GM21447 (cell line): ENCODE results near the gene WDR89.
"Not testable (repeated sequence)": the region's sequence is repeated elsewhere in the genome, so short reads cannot be mapped to it uniquely, and the experiment has no call there.

Source experiments
- ATAC-seq: cut with Tn5 transposase; IDR thresholded peaks from one replicate; pipeline ENCODE4 v1.9.1; 2021; ENCODE audit not compliant: unreplicated experiment

Gene WDR89, protein sequence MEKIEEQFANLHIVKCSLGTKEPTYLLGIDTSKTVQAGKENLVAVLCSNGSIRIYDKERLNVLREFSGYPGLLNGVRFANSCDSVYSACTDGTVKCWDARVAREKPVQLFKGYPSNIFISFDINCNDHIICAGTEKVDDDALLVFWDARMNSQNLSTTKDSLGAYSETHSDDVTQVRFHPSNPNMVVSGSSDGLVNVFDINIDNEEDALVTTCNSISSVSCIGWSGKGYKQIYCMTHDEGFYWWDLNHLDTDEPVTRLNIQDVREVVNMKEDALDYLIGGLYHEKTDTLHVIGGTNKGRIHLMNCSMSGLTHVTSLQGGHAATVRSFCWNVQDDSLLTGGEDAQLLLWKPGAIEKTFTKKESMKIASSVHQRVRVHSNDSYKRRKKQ

DNA sequence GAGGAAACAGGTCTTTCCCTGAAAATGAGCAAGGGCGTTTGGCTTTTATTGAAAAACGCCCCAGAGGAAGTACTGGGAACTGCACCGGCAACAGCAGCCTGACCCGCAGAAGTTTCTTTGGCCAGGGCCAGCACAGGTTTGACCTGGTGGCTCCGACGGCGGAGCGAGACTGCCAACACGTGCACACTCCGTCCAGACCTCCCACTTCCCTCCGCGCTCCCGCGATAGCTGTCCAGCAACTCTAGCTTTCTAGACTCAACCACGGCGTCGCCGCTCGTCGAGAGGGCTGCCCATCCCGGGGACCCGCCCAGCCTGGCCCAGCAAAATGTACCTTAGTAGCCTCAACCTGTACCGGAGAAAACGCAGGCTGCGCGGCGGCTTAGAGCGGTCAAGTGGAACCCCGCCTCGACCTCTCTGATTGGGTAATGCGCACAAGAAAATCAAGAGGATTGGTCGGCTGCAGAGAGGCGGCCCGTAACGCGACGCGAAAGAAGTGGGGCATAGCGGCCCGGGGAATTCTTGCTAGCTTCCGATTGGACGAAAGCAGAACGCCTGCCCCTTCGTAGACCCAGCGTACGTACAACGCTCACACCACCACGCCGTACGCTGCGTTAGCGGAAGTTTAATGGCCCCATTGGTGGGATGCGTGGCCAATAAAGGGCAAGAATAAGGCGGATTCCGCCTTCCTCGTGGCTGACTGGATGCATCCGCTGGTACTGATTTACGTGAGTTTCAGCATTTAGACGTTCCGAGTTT lies at the start of gene WDR89:
TSS of gene WDR89 (minus strand) at position 399 of the 756 bp plus-strand sequence. CDS start 41,929 bp downstream, outside the sequence.
- peak; percentile 85 for ATAC-seq

DNA sequence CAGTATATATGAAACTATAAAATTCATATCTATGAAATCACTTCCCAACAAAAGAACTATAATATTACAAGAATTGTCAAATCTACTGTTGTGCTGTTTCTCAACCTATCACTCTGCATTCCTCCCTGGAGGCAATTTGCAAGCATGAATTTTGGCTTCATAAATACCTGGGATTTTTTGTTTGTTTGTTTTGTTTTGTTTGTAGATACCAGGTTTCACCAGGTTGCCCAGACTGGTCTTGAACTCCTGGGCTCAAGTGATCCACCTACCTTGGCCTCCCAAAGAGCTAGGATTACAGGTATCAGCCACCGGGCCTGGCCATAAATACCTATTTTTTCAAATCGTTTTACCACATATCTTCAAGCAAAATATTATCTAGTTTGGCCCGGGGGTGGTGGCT lies 47.5 kb upstream of the WDR89 start:
- ATAC-seq: no peak

DNA sequence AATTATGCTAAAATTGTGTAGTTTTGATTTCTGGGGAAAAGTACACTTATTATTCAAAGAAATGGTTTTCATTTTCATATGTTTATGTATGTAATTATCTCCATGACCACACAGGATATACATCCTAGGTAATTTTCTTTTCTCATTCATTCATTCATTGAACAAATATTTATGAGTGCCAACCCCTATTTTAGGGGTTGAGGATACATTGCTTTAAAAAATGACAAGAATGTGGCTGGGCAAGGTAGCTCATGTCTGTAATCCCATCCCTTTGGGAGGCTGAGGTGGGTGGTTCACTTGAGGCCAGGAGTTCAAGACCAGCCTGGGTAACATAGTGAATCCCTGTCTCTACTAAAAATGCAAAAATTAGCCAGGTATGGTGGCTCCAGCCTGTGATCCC lies 45.3 kb upstream of the WDR89 start:
- no peak for ATAC-seq

DNA sequence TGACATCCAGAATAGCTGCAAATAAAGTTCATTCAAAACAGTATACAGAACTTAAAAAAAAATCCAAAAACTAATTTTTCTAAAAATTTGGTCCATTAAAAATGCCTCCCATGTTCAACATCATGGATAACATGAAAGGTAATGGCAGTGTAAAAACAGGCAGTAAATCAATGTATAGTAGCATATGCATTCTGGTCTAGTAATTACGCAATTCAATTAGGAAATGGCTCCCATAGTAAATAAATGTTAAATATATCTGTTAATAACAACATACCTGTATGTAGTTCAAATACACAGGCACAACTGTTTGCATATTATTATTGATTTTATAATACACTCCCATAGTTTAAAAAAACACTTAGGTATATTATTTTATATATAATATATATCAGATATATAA lies 43.7 kb upstream of the WDR89 start:
- no peak for ATAC-seq

DNA sequence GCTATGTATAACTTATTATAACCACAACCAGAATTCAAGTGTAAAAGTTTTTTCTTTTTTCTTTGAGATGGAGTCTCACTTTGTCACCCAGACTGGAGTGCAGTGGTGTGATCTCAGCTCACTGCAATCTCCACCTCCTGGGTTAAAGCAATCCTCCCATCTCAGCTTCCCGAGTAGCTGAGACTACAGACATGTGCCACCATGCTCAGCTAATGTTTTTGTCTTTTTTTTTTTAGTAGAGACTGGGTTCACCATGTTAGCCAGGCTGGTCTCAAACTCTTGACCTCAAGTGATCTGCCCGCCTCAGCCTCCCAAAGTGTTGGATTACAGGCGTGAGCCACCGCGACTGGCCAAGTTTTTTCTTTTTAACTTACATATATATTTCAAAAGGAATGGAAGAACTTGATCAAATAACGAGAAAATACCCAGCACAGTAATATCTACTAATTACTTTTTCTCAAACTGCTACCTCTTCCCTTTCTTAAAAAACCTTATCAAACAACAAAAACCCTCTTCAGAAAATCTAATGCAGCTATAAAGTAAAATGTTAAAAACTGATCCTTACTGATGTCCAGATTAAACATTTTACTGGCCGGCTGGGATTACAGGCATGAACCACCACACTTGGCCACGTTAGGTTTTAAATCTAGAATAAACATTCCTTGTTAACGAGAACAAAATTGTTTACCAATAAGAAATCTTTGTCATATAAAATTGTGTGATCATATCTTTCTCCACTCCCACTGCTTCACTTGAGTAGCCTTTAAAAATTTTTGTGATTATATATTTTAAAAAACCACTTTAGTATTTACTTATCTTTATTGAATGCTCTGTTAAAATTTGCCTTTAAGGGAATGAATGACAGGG lies 41.3 kb upstream of the WDR89 start:
- ATAC-seq: no peak

DNA sequence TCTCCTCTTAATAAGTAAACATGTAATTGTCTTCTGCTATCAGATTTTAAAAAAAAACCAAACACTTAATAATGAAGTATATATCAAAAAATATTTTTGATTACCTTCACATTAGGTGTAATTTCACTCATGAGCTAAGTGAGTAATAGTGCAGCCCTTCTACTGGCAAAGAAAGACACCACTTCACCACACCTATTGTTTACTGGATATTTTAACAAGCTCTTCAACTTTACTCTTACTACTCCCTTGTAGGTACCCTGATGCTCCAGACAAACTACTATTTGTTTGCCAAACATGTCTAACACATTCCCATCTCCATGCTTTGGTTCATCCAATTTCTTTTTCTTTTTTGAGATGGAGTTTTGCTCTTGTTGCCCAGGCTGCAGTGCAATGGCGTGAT lies 36.9 kb upstream of the WDR89 start:
- no peak for ATAC-seq

DNA sequence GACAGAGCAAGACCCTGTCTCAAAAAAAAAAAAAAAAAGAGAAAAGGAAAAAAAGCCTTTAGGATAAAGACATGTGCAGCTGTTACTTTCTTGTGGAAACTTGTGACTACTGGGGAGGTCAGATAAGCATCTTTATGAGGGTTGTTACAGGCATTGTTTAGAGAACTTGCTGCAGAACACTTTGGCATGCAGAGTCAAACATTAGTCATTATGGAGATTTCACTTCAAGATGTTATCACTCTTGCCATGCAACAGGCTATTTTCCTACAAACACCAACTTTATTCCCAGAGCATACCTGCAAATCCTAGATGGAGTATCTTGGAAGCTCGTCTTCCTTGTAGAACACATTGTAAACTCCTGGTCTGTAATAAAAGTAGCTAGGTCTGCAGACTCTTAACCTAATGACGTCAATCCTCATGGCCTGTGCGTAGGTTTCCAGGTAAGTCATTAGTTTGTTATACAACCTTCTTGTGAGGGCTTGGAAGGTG lies 36.3 kb upstream of the WDR89 start:
- no peak for ATAC-seq

DNA sequence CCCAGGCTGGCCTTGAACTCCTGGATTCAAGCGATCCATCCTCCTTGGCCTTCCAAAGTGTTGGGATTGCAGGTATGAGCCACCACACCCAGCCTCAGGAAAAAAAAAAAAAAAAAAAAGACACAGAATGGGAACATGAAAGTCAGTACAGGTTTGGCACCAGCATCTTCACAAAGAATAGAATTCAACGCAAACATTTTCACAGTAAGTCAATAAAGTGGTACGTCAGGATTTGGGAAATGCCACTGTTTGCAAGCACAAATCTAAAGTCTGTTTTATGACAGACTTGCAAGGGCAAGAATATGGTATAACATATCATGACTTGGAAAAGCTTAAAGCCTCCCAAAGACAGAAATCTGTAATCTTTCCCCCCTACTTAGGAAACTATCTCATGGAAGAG lies 34.9 kb upstream of the WDR89 start:
- no peak for ATAC-seq

DNA sequence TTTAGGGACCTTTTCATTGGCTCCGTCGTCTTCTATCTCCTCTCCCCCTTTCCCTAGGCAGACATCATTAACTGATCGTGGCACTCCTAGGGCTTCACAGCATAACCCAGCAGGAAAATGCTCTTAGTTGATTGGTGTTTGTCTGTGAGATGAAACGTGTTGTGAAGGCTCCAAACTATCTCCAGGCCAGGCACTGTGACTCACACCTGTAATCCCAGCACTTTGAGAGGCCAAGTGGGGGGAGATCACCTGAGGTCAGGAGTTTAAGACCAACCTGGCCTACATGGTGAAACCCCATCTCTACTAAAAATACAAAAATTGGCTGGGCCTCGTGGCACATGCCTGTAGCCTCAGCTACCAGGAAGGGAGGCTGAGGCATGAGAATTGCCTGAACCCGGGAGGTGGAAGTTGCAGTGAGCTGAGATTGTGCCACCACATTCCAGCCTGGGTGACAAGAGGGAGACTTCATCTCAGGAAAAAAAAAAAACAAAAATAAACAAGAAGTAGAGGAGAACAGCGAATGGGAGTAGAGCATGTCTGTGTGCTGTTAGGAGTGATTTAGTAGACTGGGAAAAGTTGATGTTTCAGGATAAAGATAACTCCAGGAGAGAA lies 32.3 kb upstream of the WDR89 start:
- no peak for ATAC-seq

DNA sequence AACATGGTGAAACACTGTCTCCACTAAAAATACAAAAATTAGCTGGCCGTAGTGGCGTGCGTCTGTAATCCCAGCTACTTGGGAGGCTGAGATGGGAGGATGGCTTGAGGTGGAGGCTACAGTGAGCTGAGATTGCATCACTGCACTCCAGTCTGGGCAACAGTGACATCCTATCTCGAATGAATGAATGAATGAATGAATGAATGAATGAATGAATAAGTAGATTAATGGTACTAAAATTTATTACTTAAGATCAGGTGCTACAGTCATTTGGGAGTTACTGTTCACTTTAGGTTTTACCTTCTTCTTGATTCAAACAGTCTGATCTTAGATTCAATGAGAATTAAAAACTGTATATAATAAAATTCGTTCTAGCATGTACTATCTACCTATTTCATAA lies 31.6 kb upstream of the WDR89 start:
- ATAC-seq: no peak

DNA sequence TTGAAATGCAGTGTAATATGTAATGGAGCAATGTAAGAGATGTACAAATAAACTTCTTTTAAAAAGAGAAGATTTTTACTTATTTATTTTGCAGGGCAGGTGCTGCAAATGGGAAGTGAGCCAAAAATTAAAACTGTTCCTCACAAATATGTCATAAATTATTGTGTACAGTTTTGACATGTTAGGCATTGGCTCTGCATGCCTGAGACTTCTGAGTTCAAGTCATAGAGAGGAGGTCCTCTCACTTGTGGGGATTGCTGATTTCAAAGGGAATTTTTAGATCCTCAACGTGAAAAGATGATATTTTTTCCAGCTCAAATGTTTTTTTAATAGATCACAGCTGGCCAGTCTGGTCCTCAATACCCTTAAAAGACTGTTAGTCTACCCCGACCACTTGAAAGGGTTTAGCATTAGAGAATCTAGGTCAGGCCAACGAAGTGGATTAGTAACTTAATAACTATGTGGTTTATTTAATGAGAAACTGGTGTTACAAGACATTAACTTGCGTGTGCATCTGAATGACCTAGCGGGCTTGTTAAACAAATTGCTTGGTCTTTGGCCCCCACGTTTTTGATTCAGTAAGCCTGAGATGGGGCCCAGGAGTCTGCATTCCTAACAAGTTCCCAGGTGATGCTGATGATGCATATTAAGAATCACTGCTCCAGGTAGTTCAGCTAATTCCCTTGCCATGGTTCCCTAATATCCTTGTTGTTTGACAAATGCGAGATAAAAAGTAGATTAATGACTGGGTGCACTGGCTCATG lies 30.9 kb upstream of the WDR89 start:
- peak; percentile 82 for ATAC-seq

DNA sequence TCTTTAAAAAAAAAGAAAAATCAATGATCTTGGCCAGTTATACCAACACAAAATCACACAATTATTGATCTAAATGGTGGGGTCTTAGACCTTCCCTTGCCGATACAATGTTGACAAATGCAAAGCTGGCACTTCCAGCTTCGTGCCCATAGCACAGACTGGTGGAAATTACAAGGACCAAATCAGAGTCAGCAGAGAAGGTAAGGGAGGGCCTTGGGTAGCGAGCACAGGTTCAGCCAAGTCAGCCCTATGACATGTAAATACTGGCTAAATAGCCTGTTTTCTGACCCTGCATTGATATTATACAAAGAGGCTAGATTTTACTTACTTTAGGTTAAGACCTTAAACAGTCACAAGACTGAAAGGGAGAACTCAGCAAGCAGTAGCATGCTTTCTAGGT lies 30.3 kb upstream of the WDR89 start:
- ATAC-seq: no peak

DNA sequence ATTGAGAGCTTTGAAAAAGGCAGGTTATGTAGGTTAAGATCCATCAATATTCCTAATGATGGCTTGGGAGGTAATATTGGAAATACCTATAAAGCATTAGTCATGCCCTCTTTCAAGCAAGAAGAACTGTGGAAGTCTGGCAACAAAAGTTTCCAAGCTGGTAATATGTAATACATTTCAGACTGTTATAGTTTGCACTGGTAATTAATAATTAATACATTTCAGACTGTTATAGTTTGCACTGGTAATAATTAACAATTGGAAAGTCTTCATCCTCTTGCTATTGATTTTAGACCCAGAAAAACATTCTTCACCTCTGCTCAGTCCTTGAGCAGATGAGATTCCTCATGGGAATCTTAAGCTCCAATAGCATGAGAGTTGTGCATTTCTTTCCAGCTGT lies 29.0 kb upstream of the WDR89 start:
- ATAC-seq: no peak

DNA sequence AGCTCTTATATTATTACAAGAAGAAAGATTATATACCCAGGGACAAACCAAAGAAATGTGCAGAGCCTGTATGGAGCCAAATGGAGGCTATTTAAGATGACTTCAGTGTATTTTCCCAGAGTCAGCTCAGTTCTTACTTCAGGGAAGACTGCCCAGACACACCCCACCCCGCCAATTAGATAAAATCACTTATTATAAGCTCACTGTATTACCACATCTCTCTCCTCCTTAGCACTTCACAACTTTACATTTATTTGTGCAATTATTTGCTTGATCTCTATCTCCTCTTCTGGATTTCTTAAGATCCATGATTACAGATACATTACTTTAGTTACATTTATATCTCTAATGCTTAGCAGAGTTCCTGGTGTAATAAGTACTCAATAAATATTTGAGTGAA lies 24.7 kb upstream of the WDR89 start:
- no peak for ATAC-seq

DNA sequence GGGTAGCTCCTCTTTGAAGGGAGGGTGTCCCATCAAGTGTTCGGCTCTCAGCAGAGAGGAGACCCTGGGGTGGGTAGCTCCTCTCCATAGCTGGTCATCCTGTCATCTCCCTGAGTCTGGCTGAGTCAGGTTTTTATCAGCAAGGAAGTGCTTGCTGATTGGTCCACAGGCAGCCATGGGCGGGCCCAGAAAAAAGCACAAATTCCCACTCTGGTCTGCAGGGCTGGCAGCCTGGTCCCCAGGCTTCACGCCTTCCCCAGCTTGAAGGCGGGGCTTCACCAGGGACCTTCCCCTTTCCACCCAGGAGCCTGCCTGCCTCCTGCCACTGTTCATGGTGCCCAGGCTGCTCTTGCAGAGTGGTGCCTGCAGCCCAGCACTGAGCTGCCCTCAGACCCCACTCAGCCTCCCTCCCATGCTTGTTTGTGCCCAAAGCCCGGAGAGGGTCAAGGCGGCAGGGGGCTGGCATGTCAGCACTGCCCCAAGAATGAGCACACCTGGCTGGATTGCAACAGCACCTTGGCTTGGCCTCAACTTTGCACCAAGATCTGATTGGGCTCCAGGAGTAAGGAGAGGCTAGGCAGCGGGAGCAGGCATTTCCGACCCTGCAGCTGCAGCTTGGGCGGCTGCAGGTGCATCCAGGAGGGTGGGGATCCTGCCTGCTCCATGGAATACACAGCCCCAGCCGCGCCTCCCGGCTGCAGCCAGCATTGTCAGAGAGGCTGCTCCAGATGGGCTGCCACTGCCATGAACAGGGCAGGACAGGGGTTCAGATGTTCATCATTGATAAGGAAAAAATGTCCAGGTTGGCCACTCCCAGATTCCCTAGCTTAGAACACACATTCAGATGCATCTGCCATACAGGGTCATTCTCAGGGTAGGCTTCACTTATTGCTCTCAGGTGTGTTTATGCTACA lies 22.0 kb upstream of the WDR89 start:
- ATAC-seq: no peak

DNA sequence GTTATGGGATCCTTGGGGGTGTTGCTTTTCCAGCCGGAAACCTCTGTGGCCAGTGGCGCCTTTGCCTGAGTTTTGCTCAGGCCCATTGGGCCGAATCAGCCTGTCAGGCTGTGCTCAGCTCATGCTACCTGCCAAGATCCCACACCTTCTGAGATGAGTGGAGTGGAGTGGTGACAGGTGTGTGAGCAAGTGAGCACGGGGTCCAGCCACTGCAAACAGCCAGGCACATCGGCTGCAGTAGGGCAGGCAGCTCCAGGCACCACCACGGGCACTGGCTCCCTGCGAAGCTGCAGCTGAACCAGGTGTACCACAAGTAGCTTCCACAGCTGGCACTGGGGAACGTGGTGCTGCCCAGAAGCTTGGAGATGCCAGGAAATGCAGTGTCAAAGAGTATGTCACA lies 21.1 kb upstream of the WDR89 start:
- ATAC-seq: no peak

DNA sequence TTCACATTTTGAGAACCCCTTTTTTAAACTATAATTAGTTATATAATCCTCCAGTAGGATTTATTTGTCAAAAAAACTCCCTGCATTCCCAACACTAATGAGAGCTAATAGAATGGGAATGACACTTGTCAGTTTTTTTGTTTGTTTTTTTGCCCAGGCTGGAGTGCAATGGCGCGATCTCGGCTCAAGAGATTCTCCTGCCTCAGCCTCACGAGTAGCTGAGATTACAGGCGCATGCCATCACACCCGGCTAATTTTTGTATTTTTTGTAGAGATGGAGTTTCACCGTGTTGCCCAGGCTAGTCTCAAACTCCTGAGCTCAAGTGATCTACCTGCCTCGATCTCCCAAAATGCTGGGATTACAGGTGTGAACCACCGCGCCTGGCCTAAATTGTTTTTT lies 20.2 kb upstream of the WDR89 start:
- not testable (repeated sequence) for ATAC-seq

DNA sequence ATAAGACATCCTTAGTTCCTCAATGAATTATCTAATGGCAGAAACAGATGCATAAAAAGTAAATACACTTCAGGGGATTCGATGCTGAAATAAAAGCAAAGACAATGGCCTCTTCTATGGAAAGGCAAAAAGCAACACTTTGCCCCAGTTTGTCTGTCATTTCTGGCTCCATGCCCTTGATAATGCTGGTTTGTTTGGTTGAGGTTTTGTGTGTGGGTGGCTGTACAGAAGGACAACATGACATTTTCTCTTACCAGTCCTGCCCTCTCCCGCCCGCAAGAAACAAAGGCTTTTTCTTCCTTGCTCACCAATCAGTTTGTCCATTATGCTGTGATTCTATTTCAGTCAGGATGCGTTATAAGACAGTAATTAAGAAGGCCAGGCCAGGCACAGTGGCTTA lies 18.1 kb upstream of the WDR89 start:
- no peak for ATAC-seq

DNA sequence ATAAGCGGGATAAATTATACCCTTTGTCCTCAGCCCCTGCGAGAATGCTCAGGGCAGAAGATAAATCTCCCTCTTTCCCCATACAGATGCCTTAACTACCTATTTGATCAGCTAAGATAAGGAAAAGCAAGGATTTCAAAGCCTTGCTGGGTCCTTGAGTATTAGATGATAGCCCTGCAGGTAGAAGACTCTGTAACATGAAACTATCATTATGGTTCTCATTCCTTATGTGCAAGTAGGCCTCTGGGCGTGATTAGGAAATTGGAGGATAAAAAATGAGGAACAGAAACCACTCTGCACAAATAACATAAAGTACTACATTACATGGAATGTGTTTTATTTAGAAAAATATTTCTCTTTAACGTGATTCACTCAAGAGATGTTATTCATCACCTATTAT lies 14.5 kb upstream of the WDR89 start:
- no peak for ATAC-seq
